ENCODE data around the gene B3GNT9.

DNA sequence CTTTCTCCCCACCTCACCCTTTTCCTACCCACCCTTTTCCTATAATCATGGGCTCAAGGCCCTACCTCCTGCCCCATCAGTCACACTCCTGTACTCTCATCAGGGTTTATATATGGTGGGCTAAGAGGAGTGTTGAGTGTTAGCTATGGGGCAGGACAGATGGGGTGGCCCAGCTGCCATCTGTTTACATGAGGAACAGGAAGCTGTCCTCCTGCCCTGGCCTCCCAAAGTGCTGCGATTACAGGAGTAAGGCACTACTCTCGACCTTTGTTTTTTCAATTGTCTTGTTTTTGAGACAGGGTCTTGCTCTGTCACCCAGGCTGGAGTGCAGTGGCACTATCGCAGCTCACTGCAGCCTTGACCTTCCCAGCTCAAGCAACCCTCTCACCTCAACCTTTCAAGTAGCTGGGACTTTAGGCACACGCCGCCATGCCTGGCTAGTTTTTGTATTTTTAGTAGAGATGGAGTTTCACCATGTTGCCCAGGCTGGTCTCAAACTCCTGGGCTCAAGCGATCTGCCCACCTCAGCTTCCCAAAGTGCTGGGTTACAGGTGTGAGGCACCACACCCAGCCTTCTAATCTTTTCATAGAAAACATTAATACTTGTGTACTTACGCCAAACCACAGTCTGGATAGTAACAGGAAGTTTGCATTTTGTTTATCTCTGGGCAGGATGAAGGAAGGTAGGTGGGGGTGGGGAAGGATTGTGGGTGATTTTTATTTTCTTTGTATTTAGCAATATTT, 7.3 kb upstream of the B3GNT9 start:
- TF ChIP-seq GATA3 (IDR thresholded peaks at IDR 0.05; ENCODE audit: low read depth, low read length) (no peak), GATA2 (IDR thresholded peaks at IDR 0.05; ENCODE audit: low read depth, low read length) (no peak)

Measured in SH-SY5Y (cell line).